HG03521 (cell line): ENCODE measurements around the gene RPL10L.

ENCODE experiments used
- ATAC-seq: cut with Tn5 transposase; IDR thresholded peaks from one replicate; pipeline ENCODE4 v1.9.1; 2021; ENCODE audit warnings: mild to moderate bottlenecking, moderate library complexity; ENCODE audit not compliant: unreplicated experiment

RPL10L gene

GRCh38 chr14:46651526-46652144 is at the start of gene RPL10L:
Gene RPL10L, minus strand, starts transcription at chr14:46651781. Its CDS starts 45 bp downstream, at chr14:46651736.
- ATAC-seq: no peak

GRCh38 chr14:46691819-46692218 is 40.2 kb upstream of the RPL10L start:
- ATAC-seq: no peak

- no peak for ATAC-seq
These were observed 35.1 kb upstream of the RPL10L start for GRCh38 chr14:46686652-46687051.

- ATAC-seq: no peak
These were observed 20.5 kb upstream of the RPL10L start for GRCh38 chr14:46672128-46672527.

- ATAC-seq: no peak
These were observed 11.8 kb upstream of the RPL10L start for GRCh38 chr14:46663382-46663781.

GRCh38 chr14:46661728-46662127 is 10.1 kb upstream of the RPL10L start:
- no peak for ATAC-seq

- ATAC-seq: no peak
These were observed 1.6 kb upstream of the RPL10L start for GRCh38 chr14:46653031-46653755.

- ATAC-seq: no peak
These were observed 4.8 kb downstream of the RPL10L start for GRCh38 chr14:46646796-46647195.

- ATAC-seq: no peak
These were observed 24.7 kb downstream of the RPL10L start for GRCh38 chr14:46626876-46627275.
